HS-27A (cell line): ENCODE measurements around the gene EVL.
A peak's percentile ranks its signal among the peaks of the same experiment; 100 is the strongest.
"Not testable (repeated sequence)": the region's sequence is repeated elsewhere in the genome, so short reads cannot be mapped to it uniquely, and the experiment has no call there.

Source experiments
- DNase-seq: peaks from one replicate; pipeline ENCODE4 v3.0.0-alpha.2; 2012; ENCODE audit warnings: low read depth, missing footprints

EVL gene, protein sequence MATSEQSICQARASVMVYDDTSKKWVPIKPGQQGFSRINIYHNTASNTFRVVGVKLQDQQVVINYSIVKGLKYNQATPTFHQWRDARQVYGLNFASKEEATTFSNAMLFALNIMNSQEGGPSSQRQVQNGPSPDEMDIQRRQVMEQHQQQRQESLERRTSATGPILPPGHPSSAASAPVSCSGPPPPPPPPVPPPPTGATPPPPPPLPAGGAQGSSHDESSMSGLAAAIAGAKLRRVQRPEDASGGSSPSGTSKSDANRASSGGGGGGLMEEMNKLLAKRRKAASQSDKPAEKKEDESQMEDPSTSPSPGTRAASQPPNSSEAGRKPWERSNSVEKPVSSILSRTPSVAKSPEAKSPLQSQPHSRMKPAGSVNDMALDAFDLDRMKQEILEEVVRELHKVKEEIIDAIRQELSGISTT

DNA sequence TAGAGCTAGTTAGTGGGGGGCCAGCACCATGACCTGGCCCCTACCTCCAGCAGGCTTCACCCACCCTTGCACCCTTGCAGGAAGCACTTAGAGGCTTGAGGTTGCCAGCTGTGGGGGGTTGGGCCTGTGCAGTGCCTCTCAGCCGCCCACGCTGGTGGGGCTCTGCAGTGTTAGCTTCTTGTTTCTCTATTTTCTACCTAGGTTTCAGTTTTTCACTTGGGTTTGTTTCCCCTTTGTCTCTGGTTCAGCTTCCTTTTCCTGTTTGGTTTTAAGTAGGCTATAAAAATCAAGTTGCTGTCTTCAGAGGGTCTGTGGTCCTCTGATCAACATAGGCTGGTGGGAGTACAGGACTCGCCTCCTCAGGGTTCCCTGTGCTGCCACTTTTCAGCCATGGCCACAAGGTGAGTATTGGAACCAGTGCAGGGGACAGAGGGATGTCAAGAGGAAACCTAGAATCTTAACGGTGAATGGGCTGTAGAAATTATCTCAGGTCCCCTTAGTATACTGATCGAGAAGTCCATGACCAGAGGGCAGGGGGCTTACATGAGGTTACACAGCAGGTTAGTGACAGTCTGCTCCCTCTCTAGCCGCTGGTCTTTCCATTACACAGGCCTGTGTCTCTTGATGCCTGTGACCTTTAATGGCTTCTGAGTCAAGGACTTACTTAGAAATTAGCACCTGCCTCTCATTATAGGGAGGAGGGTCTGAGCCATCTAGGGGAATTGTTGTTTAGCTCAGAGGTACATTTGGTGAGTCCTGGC lies at the start of gene EVL:
Gene EVL, plus strand, starts transcription at position 312 of the 761 bp plus-strand sequence. Its CDS starts 79 bp downstream, at position 391.
- no peak for DNase-seq

DNA sequence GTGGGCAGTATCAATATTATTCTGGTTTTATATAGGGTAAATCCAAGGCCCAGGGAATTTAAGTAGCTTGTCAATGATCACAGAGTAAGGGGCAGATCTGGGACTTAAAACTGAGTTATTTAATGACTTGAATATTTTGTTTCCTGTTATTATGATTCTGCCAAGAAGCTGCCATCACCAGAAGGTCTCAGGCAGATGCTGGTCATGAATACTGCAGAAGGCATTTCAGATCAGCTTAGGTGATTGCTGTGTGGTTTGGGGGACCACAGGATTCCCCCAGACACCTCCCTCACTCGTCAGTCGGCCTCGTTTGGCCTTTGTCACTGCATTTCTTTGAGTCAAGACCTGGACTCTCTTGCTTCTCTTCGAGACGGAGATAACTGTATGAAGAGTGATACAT lies 47.7 kb upstream of the EVL start:
- DNase-seq: no peak

DNA sequence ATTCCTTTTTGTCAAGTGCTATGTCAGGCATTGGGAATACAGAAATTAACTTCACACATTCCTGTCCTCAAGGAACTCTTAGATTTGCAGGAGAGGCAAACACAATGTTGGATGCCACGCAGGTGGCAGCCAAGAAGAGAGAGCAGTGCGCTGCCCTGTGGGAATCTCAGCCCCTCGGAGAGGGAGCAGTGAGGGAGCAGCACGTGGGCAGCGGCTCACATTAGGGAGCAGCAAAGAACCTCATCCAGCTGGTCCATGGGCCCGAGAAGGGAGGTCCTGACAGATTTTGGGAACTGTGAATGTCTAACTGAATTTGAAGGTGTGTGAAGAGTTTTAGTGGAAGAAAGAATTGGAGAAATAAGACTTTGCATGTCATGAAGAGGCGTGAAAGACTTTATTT lies 47.2 kb upstream of the EVL start:
- DNase-seq: no peak

DNA sequence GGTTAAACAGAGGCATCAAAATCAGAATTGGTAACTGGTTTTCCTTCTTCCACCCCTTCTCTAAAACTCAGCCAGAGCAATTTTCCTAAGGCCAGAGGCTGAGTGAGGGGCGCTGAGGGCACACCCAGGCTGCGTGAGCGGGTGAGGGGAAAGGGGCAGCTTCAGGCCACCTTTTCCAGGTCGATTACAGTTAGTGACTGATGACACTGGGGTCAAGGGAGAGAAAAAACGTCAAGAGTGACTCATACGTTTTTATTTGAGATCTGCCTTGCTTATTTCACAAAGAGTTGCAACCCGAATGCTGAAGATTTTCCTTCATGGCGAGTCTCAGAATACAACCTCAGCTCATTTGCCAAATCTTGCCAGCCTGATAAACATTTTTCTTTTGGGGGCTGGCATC lies 46.7 kb upstream of the EVL start:
- no peak for DNase-seq

DNA sequence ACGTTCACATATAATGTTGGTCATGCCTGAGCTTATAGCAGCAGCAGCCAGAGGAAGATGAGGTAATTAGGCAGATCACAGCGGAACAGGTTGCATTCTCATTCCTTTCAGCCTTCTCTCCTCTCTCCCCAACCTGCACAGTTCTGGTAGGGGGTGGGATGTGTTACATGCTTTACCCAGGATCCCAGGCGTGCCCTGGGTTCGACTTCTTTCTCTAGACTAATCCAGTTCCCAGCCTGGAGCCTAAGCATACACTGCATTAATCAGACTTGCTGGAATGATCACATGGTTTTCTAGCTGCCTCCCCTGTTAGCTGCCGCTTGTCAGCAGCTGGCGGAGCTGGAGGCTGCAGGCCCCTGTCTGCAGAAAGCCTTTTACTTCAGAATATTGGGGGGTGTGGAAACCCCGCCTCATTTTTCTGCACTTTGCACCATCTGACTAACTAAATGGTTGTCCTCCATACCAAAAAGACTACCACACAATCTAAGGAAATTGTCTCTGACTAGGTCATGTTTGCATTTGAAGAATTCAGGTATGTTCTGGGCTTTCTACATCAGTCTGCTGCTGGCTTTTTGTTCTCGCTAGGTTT lies 46.0 kb upstream of the EVL start:
- no peak for DNase-seq

DNA sequence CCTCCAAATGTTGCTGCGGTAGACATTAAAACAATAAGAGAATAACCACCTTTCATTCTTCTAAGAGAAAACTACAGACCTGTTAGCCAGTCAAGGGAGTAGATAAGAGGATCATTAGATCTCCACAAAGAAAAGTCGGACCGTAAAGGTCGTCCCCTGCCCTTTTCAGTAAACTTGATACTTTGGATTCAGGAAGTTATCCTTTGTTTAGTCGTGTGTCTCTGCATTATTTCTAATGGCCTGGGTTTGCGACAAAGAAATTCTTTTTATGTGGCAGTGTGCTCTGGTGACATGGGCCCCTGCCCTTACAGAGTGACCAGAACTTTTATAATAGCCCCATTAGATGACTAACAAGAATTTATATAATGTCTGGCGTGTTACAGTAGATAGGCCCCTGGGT lies 44.6 kb upstream of the EVL start:
- DNase-seq: no peak

DNA sequence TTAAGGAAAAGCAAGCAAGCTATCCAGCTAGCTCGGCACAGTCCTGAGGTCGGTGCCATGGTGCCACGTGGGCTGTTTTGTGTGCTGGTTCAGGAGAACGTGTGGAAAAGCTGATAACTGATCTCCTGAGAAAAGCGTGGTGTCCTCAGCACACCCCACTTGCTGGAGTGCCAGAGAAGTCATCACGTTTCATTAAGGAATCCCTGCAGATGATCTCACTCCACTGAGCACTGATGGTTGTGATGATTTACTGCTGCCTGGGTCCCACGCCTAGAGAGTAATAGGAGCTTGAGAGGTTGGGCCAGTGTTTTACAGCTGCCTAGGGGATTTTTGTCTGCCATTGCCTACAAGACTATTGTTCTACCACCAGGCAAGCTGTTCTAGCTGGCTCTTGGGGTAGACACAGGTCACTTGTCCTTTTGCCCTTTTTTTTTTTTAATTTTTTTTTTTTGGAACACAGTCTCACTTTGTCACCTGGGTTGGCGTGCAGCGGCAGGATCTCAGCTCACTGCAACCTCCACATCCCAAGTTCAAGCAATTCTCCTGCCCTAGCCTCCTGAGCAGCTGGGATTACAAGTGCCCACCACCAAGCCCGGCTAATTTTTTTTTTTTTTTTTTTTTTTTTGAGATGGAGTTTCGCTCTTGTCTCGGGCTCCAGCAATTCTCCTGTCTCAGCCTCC lies 42.3 kb upstream of the EVL start:
- DNase-seq: no peak

DNA sequence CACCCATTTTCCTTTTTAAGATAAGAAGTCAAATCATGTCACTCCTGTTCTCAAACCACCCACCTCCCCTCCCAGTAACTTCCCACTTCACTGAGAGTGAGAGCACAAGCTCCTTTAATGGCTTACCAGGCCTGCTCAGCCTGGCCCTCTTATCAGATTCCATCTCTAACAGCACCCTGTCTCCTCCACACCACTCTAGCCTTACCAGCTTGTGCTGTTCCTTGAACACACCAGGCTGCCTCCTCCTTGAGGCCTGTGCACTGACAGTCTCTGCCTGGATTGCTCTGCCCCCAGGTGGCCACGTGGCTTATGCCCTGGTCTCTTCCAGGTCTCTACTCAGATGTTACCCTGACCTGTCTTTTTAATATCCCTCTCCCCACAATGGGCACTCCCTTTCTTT lies 40.1 kb upstream of the EVL start:
- no peak for DNase-seq

DNA sequence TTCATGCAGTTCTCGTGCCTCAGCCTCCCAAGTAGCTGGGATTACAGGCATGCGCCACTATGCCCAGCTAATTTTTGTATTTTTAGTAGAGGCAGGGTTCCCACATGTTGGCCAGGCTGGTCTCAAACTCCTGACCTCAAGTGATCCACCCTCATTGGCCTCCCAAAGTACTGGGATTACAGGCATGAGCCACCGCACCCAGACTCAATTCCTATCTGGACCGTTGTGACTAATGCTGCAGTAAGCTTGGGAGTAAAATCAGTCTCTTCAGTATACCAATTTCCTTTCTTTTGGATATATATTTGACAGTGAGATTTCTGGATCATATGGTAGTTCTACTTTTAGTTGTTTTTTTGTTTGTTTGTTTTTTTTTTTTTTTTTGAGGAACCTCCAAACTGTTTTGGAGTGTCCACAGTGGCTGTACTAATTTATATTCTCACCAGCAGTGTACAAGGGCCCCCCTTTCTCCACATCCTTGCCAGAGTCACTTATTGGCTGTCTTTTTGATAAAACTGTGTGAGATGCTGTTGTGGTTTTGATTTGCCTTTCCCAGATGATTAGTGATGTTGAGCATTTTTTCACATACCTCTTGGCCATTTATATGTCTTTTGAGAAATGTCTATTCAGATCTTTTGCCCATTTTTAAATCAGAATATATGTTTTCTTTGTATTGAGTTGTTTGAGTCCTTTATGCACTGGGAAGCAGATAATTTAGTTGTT lies 37.3 kb upstream of the EVL start:
- DNase-seq: no peak

DNA sequence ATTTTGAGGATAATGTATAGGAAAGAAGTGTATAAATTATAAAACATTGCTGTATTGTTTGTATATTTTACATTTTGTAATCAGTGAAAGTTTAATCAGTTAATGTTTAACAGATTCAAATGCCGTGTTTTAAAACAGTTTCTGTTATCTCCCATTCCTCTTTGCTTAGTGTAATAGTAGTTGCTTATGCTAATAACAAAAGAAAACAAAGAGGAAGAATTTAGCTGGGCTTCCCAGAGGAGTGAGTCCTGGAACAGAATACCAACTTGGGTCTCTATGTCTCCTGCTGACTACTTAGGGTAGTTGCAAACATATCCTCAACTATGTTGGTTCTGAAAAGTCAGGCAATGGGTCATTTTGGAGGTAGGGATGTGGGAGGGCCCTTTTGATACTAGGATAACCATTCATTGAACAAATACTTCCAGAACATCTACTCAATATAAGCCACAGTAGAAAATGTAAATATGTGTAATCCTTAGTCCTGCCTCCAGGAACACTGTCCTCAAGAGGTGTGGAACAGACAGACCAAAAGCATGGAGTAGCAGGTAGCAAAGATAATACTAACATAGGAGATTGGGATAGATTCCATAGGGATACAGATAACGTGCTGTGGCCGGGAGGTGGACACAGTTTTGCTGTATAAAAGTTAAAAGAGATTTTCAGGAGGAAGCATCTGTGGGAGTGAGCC lies 36.1 kb upstream of the EVL start:
- DNase-seq: no peak

DNA sequence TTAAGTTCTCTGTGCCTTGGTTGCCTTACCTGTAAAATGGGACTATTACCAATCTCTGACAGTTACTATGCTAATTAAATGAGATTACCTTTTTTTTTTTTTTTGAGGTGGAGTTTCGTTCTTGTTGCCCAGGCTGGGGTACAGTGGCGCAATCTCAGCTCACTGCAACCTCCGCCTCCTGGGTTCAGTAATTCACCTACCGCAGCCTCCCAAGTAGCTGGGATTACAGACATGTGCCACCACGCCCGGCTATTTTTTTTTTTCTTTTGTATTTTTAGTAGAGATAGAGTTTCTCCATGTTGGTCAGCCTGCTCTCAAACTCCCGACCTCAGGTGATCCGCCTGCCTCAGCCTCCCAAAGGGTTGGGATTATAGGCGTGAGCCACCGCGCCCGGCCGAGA lies 35.2 kb upstream of the EVL start:
- DNase-seq: not testable (repeated sequence)

DNA sequence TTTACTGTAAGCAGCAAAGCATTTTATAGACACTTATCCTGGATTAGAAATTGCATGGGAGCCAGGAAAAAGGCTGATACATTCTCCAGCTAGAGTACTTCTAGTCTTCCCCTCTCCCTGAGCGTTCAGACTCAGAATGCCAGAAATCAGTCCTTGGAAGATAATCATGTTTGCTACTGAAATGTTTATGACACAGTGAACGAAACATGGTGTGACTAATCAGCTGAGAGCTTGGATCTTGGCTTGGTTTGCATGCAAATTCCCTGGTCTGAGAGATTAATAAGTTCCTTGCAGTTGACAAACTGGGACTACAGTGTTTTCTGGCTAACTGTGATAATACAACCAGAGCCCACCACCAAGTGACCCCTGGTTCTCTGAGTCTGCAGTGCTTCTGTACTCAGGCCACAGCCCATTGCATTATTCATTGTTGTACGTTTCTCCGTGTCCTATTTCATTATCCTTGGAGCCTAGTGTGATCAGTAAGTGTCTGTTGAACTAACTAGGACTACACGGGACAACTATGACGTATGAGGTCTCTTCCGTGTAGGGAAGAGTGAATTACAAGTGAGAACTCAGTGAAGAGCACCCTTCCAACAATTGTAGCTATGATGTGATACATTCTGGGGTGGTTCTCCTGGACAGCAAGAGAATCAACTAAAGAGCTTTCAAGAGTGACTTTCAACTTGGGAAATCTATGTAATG lies 34.6 kb upstream of the EVL start:
- DNase-seq: peak; percentile 50

DNA sequence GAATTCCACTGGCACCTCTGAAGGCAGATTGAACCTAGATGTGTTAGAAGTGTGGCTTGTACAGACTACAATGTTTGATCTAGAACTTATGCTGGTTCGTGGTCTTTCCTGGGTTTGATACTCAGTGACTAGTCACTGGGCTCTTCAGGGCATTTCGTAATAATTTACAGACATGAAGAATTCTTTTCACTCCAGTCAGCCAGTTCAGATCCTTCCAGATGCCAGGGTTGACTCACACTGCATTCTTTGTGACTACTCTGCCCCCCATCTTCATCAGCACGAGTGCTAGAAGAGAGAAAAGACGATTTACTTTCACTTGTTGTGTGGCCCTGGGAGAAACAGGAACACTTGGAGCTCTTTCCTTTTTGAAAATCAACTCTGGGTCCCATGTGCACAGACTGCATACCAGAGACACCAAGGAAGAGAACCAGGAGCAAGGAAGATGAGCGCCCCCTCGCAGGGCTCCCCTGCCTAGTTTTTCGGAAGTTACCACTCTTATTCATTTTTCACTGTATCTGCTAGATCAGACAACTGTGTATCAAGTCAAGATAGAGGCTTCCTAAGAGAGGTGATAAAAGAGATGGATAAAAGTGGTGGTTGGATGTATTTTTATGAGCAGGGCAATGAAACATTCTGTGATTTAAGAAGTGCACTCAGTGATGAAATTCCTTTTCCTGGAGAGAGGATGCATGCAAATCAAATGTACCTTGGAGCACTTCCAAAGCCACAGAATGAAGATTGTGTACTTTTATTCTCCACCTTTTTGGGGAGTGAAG lies 33.5 kb upstream of the EVL start:
- DNase-seq: peak; percentile 94

DNA sequence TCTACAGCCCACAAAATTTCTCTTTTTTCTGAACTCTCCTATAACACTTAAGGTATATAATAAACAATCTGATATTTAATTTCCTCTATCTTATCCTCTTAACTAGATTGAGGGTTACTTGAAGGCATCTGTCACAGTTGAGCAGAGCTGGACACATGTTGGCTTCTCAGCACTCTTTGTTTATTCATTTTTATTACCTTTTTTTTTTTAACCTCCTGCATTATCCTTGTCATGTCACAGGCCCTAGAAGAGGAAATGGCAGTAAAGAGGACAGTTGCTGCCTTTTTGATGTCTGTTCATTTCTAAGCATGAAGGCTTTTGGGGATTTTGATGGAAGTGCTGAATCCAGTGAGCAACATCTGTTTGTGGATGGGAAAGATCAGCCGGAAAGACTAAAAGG lies 32.5 kb upstream of the EVL start:
- DNase-seq: no peak

DNA sequence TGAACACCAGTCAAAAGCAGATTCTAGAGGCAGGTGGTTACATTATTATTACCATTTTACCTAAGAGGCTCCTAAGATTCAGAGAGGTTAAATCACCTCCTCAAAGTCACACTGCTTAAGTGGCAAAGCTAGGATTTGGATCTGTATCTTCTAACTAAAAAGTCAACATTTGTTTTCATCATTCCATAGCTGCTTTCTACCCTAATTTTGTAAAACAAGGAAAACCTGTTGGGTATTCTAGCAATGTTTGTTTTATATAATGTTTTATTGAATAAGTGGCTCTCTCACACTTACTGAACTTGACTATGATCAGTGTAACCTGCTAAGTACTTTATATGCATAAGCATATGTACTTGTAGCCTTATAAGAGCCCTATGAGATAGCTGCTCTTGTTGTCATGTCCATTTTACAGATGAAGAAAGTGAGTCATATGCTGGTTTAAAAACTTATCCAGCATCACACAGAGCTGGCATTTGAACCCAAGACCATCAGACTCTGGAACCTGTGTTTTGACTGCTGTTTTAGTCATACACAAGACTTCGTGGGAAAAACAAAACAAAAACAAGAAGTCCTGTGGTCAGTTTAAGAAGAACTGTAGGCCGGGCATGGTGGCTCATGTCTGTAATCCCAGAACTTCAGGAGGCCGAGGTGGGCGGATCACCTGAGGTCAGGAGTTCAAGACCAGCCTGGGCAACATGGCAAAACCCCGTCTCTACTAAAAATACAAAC lies 31.7 kb upstream of the EVL start:
- no peak for DNase-seq

DNA sequence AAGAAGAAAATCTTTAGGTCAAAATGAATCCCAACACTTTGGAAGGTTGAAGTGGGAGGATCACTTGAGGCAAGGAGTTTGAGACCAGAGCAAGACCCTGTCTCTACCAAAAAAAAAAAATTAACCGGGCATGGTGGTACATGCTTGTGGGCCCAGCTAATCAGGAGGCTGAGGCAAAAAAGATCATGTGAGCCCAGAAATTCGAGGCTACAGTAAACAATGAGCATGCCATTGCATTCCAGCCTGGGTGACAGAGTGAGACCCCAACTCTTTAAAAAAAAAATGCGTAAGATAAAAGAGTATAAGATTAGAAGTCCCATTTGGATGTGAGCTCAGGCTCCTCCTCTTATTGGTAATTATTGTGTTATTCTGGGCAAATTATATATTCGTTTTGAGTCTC lies 30.8 kb upstream of the EVL start:
- DNase-seq: no peak

DNA sequence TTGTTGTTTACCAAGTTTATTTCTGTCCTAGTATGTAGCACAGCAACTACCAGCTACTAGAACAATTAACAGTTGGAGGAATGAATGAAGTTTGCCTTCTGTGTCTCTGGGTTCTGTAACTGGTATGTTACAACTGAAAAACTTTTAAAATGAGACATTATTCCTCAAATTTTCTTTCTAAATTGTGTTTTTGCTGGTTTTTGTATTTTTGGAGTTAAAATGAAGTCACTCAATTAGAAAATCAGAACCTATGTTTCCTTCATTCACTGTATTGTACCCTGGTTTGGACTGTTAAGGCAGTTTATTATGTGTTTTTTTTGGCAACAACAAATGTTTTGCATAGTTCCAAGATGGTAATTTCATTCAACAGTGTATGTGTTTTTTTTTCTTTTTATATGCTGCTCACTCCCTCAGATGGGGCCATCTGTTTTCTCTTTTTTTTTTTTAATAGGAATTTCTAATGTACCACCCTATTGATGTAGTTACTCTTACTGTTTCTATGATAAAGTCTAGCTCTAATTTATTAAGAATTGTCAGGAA lies 30.2 kb upstream of the EVL start:
- no peak for DNase-seq

DNA sequence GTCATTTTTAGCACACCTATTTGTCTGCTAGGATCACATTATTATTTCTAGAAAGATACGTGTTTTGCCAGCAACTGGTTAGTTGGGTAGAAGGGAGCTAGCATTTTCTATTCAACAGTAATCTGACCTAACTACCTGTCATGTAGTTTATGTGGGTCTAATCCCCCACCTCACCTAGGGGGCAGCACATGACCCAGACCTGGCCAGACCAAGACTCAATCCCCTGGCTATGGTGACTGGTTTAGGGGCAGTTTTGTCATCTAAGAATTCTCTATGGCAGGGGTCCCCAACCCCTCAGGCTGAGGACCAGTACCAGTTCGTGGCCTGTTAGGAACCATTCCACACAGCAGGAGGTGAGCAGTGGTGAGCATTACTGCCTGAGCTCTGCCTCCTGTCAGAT lies 29.5 kb upstream of the EVL start:
- no peak for DNase-seq

DNA sequence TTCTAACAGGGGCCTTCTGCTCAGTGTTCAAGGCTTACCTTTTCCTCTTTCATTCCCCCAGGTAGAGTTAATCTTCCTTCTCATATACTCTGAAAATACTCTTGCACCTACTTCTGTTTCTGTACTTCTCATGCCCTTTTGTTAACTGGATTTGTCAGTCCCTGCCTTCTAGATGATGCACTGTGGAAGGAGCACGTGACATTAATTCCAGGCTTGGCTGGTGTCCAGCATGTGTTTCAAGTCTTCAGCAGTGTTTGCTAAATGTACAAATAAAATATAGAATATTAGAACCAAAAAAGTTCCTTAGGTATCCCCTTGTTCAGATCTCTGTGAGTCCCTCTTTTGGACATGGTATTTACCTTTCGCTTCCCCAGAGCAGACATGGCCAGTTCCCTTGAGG lies 27.9 kb upstream of the EVL start:
- no peak for DNase-seq
